HUES48 (cell line): Measurements from ENCODE around the gene GALNT9.
"Not testable (repeated sequence)": the region's sequence is repeated elsewhere in the genome, so short reads cannot be mapped to it uniquely, and the experiment has no call there.

Experiments used
- H3K27ac ChIP-seq: one replicate; pipeline ENCODE4 v1.7.0; 2013; ENCODE audit warnings: low read depth, low read length, inconsistent platforms
- H3K27me3 ChIP-seq: 2 replicates; pipeline ENCODE4 v1.6.1; 2013; ENCODE audit warnings: mild to moderate bottlenecking, low read length; ENCODE audit not compliant: control insufficient read depth, insufficient read depth
- H3K36me3 ChIP-seq: 2 replicates; pipeline ENCODE4 v1.6.1; 2013; ENCODE audit warnings: low read length; ENCODE audit not compliant: control insufficient read depth, insufficient read depth
- H3K4me1 ChIP-seq: 2 replicates; pipeline ENCODE4 v1.6.1; 2013; ENCODE audit warnings: mild to moderate bottlenecking, low read length; ENCODE audit not compliant: control insufficient read depth, insufficient read depth
- H3K4me3 ChIP-seq: 2 replicates; pipeline ENCODE4 v1.5.1; 2013; ENCODE audit warnings: mild to moderate bottlenecking, low read depth, low read length
- H3K9ac ChIP-seq: 2 replicates; pipeline ENCODE4 v1.6.1; 2013; ENCODE audit warnings: mild to moderate bottlenecking, low read depth, low read length, moderate library complexity
- H3K9me3 ChIP-seq: 2 replicates; pipeline ENCODE4 v1.6.1; 2013; ENCODE audit warnings: low read length; ENCODE audit not compliant: control insufficient read depth, insufficient read depth

The GALNT9 gene

DNA sequence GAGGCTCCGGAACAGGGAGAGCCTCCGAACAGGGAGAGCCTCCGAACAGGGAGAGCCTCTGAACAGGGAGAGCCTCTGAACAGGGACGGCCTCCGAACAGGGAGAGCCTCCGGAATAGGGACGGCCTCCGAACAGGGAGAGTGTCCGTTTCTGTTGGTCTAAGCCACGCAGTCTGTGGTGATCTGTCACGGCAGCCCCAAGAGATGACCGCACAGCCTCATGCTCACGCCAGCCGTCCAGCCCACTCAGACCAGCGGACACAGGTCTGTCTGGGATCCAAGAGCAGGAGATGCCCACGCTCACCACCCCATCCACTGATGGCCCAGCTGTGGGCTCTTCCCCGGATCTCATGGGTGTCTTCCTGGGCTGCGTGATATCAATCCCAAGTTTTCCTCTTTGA is 33.3 kb downstream of the GALNT9 start:
- no peak overlapping the region for H3K9ac ChIP-seq
- H3K27ac ChIP-seq: no peak overlapping the region
- H3K4me3 ChIP-seq: no peak overlapping the region
- peaks cover 26% of the 10 kb centered on the region for H3K27me3 ChIP-seq
- no peaks in the 10 kb centered on the region for H3K36me3 ChIP-seq
- H3K9me3 ChIP-seq: peaks cover 8% of the 10 kb centered on the region
- no peaks in the 10 kb centered on the region for H3K4me1 ChIP-seq

DNA sequence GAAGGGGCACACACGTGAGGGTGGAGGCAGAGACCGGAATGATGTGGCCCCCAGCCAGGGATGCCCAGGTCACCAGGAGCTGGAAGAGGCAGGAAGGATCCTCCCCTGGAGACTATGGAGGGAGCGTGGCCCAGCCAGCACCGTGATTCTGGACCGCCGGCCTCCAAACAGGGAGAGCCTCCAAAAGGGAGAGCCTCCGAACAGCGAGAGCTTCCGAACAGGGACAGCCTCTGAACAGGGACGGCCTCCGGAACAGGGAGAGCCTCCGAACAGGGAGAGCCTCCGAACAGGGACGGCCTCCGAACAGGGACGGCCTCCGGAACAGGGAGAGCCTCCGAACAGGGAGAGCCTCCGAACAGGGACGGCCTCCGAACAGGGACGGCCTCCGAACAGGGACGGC is 33.8 kb downstream of the GALNT9 start:
- H3K27ac ChIP-seq, H3K36me3 ChIP-seq, H3K4me3 ChIP-seq, H3K9me3 ChIP-seq, H3K9ac ChIP-seq, H3K4me1 ChIP-seq: not testable (repeated sequence)
- peaks cover 23% of the 10 kb centered on the region; the same call in 1 of the 2 replicates for H3K27me3 ChIP-seq

DNA sequence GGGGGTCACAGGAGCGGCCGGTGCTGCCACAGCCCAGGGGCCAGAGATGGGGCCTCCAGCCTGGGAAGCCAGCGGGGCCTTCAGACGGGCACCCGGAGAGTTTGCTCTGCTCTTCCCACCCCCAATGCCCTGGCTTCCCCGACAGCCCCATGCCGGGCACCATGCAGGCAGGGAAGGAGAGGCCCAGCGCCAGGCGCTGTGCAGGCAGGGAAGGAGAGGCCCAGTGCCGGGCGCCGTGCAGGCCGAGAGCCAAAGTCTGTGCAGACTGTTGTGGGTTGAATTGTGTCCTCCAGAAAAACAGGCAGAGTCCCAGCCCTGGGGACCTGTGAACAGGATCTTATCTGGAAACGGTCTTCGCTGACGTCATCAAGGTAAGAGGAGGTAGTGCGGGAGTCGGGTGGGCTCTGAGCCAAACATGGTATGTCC is 34.3 kb downstream of the GALNT9 start:
- Histone ChIP-seq H3K27ac (no peak overlapping the region), H3K9ac (no peak overlapping the region), H3K36me3 (no peaks in the 10 kb centered on the region), H3K27me3 (peaks cover 23% of the 10 kb centered on the region; the same call in 1 of the 2 replicates), H3K9me3 (peaks cover 8% of the 10 kb centered on the region), H3K4me1 (no peaks in the 10 kb centered on the region), H3K4me3 (no peak overlapping the region)

DNA sequence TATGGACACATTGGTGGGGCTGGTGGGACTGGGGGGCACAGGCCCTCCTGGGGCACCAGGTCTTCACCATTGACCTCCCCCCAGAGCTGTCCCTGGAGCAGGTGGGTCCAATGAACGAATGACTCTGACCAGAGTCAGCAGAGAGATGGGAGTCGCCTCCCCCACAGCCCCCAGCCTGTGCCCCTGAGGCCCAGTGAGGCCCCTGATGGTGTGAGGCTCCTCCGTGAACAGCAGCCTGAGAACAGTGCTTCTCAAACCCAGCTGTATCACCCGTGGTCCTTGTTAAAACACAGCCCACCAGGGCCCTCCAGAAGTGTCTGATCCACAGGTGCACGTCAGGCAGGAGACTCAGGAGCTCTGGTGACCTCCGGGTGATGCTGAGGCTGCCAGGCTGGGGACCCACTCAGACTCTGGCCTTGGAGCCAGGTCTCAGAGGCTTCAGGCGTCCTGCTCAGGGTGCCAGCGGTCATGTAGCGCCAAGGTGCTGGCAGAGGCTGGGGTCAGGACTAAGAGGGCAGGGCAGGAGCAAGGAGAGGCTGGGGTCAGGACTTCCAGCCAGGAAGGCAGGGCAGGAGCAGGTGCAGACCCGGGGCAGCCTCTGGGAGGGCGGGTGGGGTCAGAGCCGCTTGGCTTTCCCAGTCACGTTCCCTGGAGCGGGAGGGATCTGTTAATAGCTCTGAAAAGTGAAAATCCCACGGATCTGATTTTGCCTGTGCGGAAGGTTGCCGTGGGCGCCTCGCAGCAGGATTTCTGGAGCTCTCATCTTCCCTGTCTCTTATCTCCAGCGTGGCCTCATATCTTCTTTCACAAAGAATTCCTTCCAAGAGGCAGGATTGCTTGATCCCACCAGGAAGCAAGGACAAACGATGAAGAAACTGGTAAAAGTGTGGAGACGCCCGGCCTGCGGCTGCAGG is 35.0 kb downstream of the GALNT9 start:
- H3K27me3 ChIP-seq: peaks cover 23% of the 10 kb centered on the region; the same call in 1 of the 2 replicates
- H3K9me3 ChIP-seq: peaks cover 8% of the 10 kb centered on the region
- no peak overlapping the region for H3K4me3 ChIP-seq
- peaks cover 3% of the 10 kb centered on the region; the same call in 1 of the 2 replicates for H3K4me1 ChIP-seq
- no peak overlapping the region for H3K27ac ChIP-seq
- no peaks in the 10 kb centered on the region for H3K36me3 ChIP-seq
- no peak overlapping the region for H3K9ac ChIP-seq

DNA sequence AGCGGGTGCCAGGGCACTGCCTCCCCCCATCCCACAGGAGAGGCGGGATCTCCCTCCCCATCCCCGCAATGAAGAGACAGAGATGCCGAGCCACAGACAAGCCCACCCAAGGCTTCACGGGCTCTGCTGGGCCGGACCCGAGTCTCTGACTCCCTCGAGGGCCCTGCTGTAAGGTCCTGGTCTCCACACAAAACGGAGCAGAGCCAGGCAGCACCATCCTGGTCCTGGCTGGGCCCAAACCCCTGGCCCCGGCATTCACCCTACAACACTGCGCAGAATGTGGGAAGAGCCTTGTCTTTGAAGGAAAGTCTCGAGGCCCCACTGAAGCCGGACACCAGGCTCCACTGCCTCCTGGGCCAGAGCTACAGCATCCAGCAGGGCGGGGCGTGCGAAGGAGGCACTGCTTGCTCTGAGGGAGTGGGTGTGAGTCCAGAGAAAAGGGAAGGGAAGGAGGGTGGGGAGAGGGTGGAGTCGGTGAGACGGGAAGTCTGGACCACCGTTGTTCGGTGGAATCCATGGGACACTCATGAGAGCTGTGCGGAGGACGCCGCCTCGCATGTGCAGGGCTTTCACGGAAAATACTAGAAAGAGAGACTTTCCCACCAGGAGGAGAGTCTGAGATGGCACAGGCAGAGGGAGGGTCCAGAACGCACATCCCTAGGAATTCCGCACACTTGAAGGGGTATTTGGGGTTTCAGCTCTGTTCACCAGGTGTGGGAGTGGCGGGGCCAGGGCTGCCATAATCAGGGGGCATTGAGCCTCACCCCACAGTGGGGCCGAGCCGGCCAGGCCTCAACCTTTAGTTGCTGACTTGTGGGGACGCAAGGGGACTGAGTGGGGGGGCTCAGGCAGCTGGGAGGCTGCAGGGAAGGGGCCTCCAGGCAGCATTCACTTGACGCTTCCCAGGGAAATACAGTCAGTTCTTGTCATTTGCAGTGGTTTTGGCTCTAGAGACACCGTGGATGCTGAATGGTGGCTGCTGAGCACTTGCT is 36.8 kb downstream of the GALNT9 start:
- Histone ChIP-seq H3K4me1 (peaks cover 3% of the 10 kb centered on the region; the same call in 1 of the 2 replicates), H3K27ac (no peak overlapping the region), H3K27me3 (peaks cover 21% of the 10 kb centered on the region; the same call in 1 of the 2 replicates), H3K9me3 (peaks cover 8% of the 10 kb centered on the region), H3K9ac (no peak overlapping the region), H3K4me3 (no peak overlapping the region), H3K36me3 (no peaks in the 10 kb centered on the region)

DNA sequence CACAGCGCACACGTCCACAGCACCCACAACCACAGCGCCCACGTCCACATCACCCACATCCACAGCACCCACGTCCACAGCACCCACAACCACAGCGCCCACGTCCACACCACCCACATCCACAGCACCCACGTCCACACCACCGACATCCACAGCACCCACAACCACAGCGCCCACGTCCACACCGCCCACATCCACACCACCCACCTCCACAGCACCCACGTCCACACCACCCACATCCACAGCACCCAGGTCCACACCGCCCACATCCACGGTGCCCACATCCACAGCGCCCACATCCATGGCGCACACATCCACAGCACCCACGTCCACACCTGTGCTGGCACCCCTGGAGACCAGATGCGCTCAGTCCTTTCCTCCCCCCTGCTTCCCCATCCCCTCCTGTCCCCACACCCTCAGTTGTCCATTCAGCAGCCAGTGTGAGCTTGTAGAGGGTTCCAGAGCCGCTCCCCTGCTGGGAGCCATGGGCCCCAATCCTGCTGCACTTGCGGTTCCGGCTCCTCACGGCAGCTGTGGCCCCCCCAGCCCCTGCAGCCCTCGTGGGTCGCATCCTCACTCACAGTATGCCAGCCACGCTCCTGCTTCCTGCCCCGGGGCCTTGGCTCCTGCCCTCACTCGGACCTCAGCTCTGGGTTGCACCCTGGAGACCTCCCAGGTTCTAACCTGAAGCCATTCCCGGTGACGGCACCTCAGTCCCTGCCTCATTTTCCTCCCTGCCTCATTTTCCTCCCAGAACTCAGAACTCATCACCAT is 37.8 kb downstream of the GALNT9 start:
- H3K27me3 ChIP-seq: peaks cover 11% of the 10 kb centered on the region; the same call in 1 of the 2 replicates

DNA sequence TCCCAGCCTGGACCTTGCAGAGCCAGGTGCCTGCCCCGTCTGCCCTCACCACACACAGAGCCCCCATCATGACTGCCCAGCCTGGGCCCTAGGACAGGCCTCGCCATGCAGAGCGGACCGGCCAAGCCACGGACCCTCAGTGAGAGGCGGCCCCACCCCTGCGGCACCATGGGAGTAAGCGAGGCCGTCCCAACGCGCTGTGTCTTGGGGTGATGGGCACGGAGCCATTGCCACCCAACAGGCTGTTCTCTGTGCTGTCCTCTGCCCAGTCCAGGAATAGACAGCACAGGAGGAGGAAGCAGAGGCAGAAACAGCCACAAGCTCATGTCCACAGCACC is 39.2 kb downstream of the GALNT9 start:
- H3K27ac ChIP-seq: no peak overlapping the region
- no peak overlapping the region for H3K9ac ChIP-seq
- H3K4me1 ChIP-seq: peaks cover 3% of the 10 kb centered on the region; the same call in 1 of the 2 replicates
- H3K36me3 ChIP-seq: no peaks in the 10 kb centered on the region
- peaks cover 6% of the 10 kb centered on the region for H3K9me3 ChIP-seq
- peaks cover 3% of the 10 kb centered on the region; the same call in 1 of the 2 replicates for H3K27me3 ChIP-seq
- no peak overlapping the region for H3K4me3 ChIP-seq

More for the DNA sequence above, 37.8 kb downstream of the GALNT9 start:
- Histone ChIP-seq H3K4me3 (no peak overlapping the region), H3K9me3 (peaks cover 8% of the 10 kb centered on the region), H3K9ac (no peak overlapping the region), H3K27ac (no peak overlapping the region), H3K36me3 (no peaks in the 10 kb centered on the region), H3K4me1 (peaks cover 3% of the 10 kb centered on the region; the same call in 1 of the 2 replicates)

DNA sequence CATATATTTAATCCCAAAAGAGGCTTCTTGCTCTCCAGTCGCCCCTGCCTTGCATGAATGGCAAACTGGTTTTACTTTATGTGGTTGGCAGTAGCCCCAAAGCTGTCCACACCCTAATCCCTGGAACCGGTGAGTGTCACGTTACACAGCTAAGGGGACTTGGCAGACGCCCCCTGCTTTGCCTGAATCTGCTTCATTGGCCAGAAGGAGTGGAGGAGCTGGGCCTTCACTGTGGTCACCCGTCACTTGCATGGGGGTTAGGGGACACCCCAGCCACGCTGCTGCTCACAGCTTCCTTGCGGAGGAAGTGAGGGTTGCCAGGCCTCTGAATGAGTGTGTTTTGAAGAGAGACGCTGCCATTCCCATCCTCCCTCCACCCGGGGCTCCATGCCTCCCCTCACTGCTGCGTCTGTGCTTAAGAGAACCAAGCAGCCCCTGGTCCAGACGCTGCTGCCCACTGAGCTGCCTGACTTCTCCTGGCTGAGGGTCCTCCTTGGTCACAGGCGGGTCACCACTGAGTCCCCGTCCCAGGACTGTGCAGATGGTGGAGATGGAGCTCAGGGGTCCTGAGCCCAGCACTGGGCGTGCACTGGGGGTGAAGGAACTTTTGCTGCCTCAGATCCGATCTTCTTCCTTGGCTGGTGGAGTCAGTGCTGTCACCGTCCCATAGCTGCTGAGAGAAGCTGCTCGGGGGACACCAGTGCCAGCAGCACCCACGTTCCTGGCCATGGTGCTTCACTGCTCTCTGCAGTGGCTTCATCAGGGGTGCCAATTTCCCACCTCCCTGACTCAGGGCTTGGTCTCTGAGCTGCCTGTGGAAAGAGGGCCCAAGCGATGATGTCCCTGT is 39.8 kb downstream of the GALNT9 start:
- peaks cover 3% of the 10 kb centered on the region; the same call in 1 of the 2 replicates for H3K27me3 ChIP-seq
- no peak overlapping the region for H3K9ac ChIP-seq
- H3K27ac ChIP-seq: no peak overlapping the region
- H3K4me3 ChIP-seq: no peak overlapping the region
- H3K4me1 ChIP-seq: peaks cover 3% of the 10 kb centered on the region; the same call in 1 of the 2 replicates
- H3K9me3 ChIP-seq: peaks cover 5% of the 10 kb centered on the region
- no peaks in the 10 kb centered on the region for H3K36me3 ChIP-seq

DNA sequence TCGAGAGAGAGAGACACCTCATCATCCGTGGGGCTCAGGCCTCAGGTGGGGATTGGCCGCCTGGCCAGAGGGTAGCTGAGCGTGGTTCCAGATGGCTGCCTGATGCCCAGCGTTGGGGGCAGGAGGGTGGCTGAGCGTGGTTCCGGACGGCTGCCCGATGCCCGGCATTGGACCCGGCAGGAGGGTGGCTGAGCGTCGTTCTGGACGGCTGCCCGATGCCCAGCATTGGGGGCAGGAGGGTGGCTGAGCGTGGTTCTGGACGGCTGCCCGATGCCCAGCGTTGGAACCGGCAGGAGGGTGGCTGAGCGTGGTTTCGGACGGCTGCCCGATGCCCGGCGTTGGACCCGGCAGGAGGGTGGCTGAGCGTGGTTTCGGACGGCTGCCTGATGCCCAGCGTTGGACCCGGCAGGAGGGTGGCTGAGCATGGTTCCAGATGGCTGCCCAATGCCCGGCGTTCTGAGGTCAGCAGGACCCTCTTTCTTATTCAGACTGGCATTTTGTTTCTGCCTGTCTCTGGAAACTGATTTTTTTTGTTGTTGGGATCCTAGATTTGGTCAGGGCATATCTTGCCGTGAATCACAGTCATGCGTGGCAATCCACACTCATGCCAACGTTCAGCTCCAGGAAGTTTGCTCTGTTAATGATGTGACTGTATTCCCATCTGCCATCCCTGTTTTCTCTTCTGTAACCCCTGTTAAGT is 40.7 kb downstream of the GALNT9 start:
- H3K9ac ChIP-seq: no peak overlapping the region
- no peaks in the 10 kb centered on the region for H3K36me3 ChIP-seq
- peaks cover 3% of the 10 kb centered on the region; the same call in 1 of the 2 replicates for H3K4me1 ChIP-seq
- peaks cover 5% of the 10 kb centered on the region for H3K9me3 ChIP-seq
- peaks cover 3% of the 10 kb centered on the region; the same call in 1 of the 2 replicates for H3K27me3 ChIP-seq
- no peak overlapping the region for H3K27ac ChIP-seq
- H3K4me3 ChIP-seq: no peak overlapping the region
